NT2/D1 (cell line): ENCODE measurements around the gene GRM2.

Experiments
- SUZ12 ChIP-seq: IDR thresholded peaks from 2 replicates; pipeline ENCODE4 v1.6.1; 2011; ENCODE audit not compliant: insufficient read length, insufficient read depth; ENCODE audit errors: extremely low read depth
- YY1 ChIP-seq: IDR thresholded peaks from 2 replicates; pipeline ENCODE4 v1.6.1; 2011; ENCODE audit not compliant: insufficient read length, insufficient read depth
- ZNF274 ChIP-seq: IDR thresholded peaks from 2 replicates; pipeline ENCODE4 v1.6.1; 2011; ENCODE audit warnings: mild to moderate bottlenecking, low read depth, low read length

DNA sequence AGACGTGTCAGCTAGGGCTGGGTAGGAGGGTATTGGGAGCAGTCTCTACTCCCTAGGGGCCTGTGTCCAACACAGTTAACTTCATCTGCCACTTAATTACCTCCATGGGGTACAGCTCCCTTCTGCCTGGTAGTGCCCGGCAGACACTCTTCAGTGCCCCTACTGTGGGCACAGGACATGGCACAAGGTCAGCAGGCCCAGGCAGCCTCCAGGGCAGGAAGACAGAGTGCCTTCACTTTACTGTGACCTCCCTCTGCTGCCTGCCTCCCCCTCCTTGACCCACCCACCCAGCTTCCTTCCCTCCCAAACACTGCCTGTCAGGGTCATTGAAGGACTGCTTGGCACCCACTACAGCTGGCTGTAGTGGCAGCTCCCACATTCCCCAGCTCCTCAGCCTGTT, 6.5 kb upstream of the GRM2 start:
- no peak for TF ChIP-seq YY1
- TF ChIP-seq ZNF274, result no peak
- TF ChIP-seq SUZ12, result no peak
